Measurements from ENCODE around the gene GABRR3.

GABRR3 gene

DNA sequence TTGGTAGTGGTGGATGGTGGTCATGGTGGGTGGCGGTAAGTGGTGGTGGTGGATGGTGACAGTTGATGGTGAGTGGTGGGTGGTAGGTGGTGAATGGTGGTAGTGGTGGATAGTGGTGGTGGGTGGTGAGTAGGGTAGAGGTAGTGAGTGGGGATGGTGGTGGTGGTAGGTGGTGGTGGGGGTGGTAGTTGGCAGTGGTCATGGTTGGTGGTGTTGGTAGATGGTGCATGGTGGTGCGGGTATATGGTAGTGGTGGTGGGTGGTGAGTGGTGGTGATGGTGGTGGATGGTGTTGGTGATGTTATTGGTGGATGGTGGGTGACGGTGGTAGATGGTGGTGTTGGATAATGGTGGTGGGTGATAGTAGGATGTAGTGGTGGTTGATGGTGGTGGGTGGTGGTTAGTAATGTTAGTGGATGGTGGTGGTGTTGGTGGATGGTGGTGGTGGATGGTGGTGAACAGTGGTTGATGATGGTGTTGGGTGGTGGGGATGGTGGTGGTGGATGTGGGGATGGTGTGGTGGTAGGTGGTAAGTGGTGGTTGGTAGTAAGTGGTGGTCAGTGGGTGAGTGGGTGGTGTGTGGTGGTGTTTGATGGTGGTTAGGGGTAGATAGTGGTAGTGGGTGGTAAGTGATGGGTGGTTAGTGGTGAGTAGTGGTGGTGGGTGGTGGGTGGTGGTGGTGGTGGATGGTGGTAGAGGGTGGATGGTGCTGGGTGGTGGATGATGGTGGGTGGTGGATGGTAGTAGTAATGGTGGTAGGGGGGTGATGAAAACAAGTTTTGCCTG lies 46.1 kb downstream of the GABRR3 start:
- no peak for DNase-seq

DNA sequence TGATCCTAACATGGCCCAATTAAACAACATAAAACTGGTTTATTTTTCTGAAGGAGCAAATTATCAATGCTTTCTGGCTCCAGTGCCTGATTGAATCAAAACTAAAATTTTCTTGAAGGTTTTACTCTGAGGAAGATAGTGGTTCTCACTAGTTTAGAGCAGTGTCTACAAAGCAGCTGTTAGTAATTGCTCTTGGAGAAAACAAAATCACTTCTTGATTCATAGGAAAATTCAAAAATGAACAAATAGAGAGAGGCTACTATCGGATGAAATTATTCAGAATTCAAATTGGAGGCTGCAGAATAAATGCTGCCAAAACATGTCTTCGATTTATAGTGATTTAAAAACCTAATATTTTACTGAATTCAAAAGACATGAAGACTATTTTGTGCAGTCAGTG lies 47.8 kb downstream of the GABRR3 start:
- DNase-seq, result no peak

DNA sequence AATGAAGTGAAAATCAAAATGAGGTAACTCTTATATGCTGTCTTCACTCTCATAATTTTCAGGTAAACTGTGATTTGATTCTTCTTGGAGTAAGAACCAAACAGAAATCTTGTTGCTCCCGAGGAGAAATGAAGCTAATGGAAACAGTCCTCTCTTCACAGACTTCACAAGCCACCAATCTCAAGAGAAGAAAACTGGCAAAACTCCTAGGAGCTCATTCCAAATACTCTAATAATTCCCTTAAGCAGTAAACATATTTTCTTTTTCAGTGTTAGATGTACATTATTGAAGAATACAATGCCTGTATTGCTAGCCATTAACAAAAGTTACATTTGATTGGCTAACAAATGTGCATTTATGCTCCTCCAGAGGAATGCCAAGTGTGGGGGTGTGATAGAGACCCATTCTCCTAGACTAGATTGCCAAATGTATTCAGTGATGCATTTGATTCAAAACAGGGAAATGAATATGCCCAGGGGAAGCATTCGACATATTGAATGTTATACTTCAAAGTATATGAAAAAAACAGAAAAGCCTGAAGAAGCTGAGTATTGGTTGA lies 51.1 kb downstream of the GABRR3 start:
- no peak for DNase-seq

DNA sequence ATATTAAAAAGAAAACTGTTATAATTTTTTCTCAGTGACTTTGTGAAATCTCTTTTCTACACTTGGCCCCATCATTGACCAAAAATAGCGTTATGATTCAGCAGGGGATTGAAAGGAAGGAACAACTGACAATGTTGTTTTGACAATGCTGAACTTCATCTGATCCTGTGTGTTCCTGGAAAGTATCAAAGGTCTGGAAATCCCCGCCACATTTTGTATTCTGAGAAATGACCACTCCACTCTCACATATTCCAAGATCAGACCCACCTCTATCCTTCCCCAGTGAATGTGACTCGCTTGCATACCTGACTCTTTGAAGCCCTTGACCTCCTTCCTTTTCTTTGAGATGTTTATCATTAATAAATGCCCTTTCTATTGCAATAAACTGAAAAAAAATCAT lies 53.2 kb downstream of the GABRR3 start:
- DNase-seq, result no peak

DNA sequence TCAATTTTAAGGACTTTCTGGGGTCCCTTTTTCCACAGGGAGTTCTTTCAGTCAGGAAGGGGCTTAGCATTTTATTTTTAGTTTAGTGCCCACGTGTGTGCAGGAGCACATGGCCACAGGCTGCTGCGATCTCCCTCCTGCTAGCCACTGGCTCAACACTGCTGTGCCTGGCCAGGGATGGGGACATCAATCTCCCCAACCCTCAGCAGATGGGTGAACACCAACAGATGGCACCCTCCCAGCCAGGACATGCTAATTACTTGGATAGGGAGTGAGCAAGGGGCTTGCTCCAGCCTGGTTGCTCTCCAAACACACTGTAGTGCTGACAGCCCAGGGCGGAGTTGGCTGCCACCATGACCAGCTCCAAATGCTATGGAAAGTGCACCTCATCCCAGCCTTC lies 55.5 kb downstream of the GABRR3 start:
- no peak for DNase-seq

DNA sequence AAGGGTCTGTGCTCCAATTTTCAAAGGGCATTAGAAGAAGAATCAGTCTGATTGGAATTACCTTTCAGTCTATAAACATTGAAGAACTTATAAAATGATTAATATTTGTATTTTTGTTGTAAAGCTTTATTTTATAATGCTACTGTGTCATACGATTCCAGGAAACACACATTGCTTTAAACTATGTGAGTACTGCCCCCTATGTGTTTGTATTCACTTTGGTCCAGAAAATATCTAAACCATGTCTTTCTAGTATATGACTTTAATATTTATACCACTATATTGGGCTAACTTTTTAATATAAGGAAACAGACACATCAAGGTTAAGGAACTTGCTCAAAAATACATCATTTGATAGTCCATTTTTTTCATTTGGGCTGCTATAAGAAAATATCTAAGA lies 59.6 kb downstream of the GABRR3 start:
- no peak for DNase-seq

DNA sequence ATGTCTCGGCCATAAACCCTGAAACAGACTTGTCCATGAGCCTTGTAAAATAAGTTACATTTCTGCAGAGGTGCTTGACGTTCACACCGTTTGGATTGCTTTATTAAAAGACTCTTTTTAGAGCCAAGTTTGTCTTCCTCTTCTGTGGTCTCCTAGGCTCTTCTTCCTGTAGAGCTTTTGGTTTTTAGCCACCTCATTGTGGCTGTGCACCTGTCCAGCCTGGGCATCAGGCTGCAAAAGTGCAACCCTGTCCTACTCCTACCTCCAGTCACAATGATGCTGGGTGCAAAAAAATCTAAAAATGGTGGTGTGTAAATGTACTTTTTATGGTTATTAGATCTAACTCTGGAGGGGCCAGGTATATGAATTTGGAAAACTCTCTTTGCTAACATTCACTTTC lies 60.1 kb downstream of the GABRR3 start:
- no peak for DNase-seq

DNA sequence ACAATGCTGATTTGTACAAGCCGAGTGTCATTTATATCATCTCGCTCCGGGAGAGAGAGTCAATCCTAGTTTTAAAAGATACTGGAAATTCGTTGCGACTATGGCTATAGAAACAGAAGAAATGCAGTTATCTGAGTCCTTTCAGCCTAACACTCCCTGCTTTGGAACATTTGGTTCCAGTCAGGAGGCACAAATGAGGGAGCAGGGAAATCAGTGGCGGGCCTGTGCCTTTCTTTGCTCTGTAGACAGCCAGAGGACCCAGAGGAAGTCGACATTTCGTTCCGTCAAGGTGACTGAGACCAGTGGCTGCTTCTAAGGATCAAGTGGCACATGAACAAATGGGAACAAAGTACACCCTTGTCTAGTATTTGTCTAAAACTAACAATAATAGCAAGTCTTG lies 62.1 kb downstream of the GABRR3 start:
- no peak for DNase-seq

DNA sequence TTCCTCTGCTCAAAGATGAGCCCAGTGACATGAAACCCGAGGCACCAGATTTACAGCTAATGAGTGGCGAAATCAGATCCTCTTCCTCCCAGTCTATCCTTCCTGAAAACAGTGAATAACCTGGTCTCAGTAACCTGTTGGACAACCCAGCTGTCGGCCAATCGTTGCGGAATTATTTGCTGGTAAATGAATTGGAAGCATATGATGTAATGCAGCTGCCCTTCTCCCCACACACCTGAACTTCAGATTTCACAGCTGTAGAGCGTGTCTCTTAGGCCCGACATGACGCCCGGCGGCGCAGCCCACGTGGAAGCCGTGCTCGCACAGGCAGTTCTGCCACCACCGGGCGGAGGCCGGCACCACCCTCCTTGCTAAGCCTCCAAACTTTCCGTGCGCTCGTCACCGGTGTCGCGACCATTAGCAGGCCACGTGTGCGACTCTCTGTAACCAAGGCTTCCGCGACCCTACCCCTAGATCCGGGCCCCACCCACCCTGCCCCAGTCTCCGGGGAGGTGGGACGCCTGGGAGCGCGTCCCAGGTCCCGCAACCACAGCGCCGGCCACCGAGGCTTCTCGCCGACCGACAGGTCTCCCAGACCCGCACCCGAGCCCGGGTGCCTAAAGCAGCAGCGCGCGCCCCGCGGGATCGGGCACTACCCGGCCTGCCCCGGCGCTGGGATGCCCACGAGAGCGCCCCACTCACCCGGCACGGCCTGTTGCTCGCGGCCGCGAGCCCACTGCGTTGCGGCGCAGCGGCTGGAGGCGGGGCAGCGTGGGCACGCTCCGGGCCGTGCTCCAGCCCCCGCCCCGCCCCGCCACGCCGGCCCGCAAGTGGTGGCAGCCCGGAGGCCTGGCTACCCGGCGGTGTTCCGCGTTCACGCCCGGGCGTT lies 63.2 kb downstream of the GABRR3 start, which contains the start of gene RIOX2:
Gene RIOX2 (minus strand): TSS at position 753 of the 889 bp plus-strand sequence. CDS start 4,838 bp downstream, outside the sequence.
- no peak for DNase-seq

DNA sequence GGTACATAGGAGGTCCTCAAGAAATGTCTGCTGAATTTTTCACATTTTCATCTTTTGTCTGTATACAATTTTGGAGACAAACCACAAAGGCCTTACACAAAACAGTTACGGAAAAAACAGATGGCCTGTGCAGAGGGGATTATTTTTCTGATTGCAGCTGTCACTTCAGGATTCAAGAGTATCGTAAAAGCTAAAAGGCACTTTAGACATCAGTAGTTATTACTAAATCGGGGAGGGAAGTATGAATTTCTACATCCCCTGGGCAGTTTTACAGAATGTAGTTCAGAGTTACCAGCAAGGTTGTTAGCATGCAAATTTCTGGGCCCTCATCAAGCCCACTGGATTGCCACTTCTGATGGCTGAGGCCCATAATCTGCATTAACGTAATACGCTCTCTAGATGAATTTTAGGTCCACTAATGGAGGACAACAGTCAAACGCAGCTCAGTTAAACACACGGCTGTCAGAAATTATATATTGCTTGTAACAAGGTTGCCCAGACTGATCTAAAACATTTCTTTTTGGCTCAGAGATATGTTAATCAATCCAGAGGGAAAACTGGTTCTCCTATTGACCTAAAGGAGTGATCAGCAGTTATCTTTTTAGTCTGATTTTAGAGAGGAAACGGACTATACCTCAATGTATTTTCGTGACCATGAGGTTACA lies 64.0 kb downstream of the GABRR3 start:
- no peak for DNase-seq

DNA sequence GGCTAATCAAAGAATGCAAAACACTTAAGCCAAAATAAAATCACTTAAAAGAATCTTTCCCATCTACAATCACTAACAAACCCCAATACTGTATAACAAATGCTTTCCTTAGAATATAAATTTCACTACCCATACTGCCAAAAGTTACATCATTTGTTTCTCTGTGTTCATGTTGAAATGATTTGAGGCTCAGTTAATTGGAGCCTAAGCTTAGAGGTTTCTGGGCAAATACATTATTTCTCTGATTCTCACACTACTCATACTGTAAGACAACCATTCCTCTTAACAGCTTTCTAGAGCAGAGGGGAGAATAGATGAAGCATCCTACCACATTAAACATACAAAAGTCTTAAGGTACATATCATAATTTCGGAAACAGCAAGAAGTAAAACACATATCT lies 65.0 kb downstream of the GABRR3 start:
- DNase-seq, result no peak

DNA sequence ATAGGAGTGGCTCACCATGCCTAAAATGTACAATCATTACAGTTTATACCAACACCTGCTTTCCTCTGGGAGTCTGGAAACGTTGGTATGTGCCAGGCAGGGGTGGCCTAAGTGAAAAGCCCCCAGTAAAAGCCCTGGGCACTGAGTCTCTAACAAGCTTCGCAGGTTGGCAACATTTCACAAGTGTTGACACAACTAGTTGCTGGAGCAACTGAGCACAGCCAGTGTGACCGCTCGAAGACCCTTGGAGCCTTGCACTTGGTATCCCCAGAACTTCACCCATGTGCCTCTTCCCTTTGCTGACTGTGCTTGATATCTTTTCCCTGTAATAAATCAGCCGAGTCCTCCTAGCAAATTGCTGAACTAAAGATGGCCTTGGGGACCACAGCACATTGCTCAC lies 65.6 kb downstream of the GABRR3 start:
- DNase-seq, result no peak

DNA sequence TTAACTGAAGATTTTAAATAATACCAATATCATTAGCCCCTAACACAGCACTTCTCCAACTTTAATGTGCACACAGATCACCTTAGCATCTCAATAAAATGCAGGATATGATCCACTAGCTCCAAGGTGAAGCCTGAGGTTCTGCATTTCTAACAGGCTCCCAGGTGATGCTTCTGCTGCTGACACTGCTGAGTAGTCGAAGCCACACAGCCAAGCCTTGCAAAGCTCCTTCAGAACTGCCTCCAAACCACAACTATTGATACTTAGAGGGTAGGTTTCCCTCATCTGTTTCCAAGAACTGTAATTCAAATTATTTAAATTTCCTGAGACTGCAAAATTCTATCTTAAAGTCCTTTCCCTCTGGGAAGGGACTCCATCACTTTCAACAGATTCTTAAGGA lies 66.7 kb downstream of the GABRR3 start:
- DNase-seq, result no peak

DNA sequence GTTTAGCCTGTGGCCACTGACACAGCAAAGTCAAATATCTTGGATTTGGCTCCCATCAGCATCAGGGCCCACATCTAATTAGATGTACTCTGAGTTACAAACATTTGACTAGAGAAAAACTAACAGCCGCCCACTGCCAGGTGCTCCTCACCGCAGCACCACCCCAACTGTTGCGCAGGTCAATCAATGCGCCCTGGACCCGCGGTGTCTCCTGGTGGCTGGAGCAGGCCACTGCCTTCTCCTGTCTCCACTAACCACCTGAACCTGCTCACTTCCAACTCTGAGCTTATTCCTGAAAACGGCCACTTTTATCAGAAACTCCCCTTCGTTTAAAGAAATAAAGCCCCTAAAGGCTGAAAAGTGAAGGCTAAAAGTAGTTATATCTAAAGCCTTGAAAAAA lies 67.1 kb downstream of the GABRR3 start:
- no peak for DNase-seq

DNA sequence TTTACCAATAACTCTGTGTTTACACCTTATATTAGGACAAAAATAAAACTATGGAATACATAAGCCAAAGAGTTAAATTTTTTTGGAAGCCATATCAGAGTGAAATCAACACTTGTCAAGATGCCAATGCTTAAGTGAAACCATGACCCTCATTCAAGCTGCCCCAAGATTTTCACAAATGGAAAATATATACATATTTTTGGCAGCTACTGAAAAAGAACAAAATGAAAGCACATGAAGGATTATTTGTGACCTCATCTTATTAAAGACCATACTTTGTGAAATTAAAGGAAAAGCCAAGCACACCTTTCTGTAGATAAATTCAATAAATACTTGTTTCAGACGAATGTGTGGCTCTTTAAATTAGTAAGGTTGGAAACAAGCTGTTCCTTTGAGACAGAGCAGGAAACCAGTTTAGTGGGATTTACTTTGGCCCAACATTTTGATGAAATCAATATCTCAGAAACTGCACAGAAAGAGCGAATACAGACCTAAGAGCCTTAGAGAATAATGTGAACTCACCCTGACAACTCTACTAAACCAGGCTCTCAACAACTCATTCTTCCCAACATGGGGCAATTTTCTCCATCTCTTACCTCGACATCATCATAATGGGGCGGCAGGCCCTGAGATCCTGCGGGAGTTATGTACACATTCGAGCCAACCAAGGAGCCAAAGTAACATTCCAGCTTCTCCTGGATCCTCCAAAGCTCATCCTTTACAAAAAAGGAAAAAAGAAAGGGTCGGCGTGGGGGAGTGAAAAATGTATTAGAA lies 73.9 kb downstream of the GABRR3 start:
- DNase-seq, result no peak

DNA sequence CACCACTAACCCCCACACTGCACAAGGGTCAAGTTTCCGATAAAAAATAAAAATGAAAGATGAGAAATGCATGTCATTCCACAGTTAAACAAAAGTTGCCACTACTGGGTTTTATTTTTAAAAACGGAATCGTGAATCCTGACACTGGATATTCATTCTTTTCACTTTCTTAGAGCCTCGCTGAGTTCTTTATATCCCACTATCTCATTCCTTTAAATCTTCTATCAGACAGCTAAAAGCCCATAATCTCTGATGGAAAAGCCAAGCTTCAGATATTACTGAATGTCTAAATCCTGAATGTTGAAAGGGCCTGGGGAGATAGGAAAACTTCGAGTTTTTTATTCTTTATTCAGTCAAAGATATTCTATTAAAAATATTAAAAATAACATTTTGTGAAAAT lies 74.6 kb downstream of the GABRR3 start:
- DNase-seq, result no peak

DNA sequence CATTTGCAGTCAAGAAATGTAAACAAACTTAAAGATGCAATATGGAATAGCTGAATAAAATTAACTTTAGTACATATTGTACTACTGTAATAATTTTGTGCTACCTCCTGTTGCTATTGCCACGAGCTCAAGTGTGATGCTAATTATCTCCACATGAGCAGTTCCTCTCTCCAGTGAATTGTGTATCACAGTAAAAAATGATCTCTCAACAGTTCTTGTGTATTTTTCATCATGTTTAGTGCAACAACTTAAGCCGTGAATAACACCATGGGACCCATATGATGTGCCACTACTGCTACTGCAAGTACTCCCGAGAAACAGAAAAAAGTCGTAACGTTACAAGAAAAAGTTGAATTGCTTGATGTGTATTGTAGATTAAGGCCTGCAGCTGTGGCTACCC lies 75.2 kb downstream of the GABRR3 start:
- DNase-seq, result no peak

DNA sequence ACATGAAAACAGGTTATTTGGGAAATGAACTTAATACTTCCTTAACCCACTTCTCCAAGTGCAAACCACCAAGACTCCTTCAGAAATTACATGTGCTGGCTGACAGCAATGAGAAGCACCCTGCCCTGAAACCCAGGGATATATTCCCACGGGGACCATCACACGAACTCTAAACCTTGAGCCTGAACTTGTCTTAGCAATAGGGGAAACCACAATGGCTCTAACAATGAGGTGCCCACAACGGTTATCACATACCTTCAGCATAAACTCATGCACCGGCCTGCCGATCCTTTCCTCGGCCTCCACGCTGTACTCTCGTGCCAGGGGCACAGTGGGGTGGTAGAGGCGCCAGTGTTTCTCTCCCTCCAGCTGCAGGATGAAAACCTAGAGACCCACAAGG lies 76.3 kb downstream of the GABRR3 start:
- DNase-seq, result no peak

DNA sequence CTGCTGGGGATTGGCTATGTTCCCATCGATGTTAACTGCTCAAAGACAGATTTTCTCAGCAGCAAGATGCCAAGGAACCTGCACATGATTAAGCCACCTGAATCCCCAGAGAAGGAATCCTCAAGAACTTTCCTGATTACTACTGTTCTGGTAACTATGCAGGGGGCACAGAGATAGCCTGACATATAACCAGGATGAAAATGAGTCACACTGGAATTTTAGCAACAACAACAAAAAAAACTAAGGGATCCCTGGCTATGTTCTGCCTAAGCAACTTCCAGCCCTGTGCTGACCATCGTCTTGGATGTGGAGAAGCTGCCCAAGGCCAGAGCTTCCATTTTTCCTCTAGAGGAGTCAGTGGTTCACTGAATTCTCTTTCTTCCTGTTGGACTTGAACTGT lies 76.7 kb downstream of the GABRR3 start:
- DNase-seq, result no peak

DNA sequence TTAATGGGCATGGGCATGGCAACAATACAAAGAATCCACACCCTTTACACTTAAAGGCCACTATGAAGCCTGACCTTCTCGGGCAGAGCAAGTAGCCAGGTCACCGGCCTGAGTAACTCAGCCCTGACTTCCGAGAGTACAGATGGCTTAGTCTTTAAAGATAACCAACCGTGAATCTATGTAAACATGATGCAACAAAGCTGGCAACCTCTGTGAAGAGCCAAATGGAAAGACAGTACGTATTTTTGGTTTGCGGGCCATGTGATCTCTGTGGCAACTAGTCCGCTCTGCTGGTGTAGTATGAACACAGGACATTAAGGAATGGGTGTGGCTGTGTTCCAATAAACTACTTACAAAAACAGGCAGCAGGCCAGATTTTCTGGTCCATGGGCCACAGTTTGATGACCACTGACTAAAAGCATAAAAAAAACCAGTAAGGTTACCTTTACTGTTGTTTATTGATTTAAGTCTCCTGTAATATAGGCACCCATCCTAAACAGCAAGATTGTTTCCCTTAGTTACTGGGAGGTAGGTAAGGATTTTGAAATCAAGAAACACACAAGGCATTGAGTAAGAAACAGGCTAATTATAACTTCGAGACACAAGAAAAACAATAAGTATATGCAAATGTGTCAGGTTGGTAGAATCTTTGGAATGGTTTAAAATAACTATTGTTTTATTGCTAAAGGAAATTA lies 77.4 kb downstream of the GABRR3 start:
- DNase-seq, result no peak

DNA sequence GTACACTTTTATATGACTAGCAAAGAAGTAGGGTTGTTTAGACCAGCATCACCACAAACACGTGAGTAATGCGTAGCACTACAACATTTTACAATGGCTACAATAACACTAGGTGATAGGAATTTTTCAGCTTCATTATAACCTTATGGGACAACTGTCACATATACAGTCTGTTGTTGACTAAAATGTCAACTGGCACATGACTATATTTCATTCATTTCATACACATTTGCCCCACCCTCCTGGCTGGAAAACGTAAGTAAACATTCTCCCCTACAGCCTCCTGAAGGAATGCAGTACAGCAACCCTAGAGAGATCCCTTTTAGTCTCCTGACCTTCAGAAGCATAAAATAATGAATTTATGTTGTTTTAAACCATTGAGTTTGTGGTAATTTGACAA lies 79.1 kb downstream of the GABRR3 start:
- DNase-seq, result no peak
